Activated CD8-positive, alpha-beta memory T cell treated with anti-CD3 and anti-CD28 coated beads for 36 hours (primary cell): ENCODE results near the gene DOK6. TPM values are rescaled to one million over a fixed set of nuclear protein-coding genes. Genes with fewer than 3 reads are reported as not detected.
"Not testable (repeated sequence)": the region's sequence is repeated elsewhere in the genome, so short reads cannot be mapped to it uniquely, and the experiment has no call there.

Experiments used
- CTCF ChIA-PET: fragments of 350-600 bp; sonication (Branson Sonifier 250); formaldehyde crosslinking; loops from one replicate; lab custom pipeline; 2021; ENCODE audit warnings: antibody characterized with exemption; lab: Charles Lee
- POLR2A ChIA-PET: fragments of 350-600 bp; sonication (Branson Sonifier 250); formaldehyde crosslinking; loops from one replicate; lab custom pipeline; 2021; ENCODE audit warnings: antibody characterized with exemption; lab: Charles Lee
- total RNA-seq, 2 experiments: library from RNA; stranded (reverse); gene quantifications; one replicate each; pipeline ENCODE4 v1.2.3, GENCODE V29; 2021

Gene DOK6
- total RNA-seq, 2 experiments from 2014 or later = not detected

DNA sequence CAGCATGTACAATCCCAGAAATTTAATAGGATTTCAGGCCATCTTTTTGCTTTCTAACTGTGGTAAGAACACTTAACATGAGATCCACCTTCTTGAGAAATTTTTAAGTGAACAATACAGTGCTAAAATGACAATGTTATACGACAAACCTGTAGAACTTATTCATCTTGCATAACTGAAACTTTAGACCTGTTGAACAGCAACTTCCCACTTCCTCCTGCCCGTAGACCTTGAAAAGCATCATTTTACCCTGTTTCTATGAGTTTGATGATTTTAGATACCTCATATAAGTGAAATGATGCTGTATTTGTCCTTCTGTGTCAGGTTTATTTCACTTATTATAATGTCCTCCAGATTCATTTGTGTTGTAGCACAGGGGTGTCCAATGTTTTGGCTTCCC, 418.8 kb downstream of the DOK6 start:
- POLR2A ChIA-PET = no interaction called here
- CTCF ChIA-PET = no interaction called here

DNA sequence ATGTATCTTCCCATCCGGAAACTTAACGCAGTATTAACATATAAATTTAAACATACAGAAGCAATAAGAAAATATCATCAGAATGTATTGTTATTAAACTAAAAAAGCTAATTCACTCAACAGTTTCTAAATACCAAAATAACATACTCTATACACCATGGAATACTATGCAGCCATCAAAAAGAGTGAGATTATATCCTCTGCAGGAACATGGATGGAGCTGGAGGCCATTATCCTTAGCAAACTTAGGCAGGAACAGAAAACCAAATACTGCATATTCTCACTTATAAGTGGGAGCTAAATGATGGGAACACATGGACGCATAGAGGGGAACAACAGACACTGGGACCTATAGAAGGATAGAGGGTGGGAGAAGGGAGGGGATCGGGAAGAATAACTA, 419.9 kb downstream of the DOK6 start:
- POLR2A ChIA-PET = no interaction called here
- CTCF ChIA-PET = no interaction called here

DNA sequence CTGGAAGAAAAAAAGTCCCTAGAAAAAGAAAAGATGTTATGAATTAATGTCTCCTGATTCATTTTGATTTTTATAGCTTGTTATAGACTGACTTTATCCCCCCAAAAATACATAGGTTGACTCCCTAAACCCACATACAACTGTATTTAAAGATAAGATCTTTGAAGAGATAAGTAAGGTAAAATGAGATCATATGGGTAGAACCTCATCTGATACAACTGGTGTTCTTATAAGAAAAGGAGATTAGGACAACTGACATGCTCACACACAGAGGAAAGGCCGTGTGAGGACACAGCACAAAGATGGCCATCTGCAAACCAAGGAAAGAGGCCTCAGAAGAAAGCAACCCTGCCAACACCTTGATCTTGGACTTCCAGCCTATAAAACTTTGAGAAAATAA, 429.5 kb downstream of the DOK6 start:
- ChIA-PET POLR2A (no interaction called here), CTCF (no interaction called here)

DNA sequence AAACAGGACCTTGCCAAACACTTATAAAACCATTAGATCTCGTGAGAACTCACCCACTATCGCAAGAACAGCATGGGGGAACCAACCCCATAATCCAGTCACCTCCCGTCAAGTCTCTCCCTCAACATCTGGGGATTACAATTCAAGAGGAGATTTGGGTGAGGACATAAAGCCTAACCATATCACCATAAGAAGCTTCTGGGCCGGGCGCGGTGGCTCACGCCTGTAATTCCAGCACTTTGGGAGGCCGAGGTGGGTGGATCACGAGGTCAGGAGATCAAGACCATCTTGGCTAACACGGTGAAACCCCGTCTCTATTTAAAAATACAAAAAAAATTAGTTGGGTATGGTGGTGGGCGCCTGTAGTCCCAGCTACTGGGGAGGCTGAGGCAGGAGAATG, 434.3 kb downstream of the DOK6 start:
- POLR2A ChIA-PET, CTCF ChIA-PET: not testable (repeated sequence)

DNA sequence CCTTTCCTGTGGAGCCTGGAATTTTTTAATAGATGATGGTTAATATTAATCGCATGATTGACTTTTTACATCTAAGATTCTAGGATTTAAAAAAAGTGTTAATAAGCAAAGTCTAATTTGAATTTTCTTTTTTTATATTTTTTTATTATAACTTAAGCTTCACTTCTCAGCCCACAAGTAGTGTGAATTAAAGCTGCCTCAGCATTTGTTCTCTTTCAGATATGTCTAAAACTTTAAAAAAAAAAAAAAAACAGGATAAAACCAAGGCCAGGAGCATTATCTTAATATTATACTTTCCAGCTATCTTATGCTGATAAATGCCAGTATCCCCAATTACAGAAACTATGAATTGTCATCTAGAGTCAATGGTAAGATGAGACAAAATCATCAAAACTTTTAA, 437.3 kb downstream of the DOK6 start:
- ChIA-PET CTCF (interaction anchor here (1.0 kb wide), 1 partner anchor 11 kb away, joined by 3 read pairs; no protein-coding TSS in a partner anchor), POLR2A (no interaction called here)

DNA sequence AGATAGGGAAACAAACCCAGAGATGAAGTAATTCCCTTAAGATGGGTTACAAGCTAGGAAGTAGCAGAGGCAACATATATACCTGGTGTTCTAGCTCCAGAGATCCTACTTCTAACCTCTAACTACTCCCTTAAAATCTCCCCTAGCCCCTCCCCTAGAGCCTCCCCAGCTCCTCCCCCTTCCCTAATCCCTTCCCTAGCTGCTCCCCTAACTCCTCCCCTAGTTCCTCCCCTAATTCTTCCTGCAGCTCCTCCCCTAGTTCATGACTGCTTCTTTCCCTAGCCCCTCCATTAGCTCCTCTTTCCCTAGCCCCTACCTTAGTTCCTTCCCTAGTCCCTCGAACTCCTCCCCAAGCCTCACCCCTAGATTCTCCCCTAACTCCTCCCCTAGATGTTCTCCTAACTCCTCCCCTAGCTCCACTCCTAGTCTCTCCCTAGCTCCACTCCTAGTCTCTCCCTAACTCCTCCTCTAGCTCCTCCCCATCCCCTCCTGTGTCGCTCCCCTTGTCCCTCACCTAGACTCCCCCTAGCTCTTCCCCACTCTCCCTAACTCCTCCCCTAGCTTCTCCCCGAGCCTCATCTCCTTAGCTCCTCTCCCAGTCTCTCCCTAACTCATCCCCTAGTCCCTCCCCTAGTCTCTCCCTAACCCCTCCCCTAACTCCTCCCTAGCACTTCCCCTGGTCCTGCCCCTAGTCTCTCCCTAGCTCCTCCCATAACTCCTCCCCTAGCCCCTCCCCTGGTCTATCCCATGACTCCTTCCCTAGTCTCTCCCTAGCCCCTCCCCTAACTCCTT, 438.1 kb downstream of the DOK6 start:
- ChIA-PET POLR2A (no interaction called here), CTCF (interaction anchor here (0.6 to 1.0 kb wide), 2 partner anchors 11 to 34 kb away, joined by 3 read pairs; no protein-coding TSS in a partner anchor)

DNA sequence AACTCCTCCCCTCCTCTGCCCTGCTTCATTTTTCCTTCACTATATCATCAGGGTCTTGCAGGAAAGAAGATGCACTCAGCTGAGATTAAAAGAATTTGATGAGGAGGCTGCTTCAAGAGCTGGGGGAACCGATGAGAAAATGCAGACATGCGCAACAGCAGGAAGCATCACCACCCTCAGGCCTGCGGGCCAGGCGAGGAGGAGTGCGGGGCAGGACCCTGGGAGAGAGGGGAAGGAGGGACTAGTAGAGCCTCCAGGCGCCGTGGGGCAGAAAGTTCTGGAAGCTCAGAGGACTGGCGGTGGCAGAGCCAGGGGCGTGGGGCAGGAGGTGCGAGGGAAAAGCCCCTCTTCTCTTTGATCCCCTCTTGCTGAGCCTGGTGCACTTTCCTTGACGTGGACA, 438.8 kb downstream of the DOK6 start:
- ChIA-PET POLR2A (no interaction called here), CTCF (interaction anchor here (0.6 kb wide), 1 partner anchor 34 kb away, joined by 3 read pairs; no protein-coding TSS in a partner anchor)

DNA sequence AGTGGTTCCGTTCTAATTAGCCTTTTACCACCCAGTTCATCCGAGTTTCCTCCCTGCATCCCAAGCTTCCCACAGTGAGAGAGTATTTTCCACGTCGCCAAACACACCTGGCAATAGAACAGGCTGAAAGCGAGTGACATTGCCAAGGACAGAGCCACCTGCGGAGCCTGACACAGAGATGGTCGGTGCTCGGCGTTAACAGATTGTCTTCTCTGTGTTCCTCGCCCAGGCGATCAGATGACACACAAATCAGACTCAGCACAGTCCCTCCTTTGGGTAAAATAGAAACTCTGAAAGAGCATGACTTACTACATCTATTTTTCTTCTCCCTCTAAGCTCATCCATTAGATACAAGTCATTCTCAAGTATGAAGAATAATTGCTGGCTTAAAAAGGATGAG, 439.3 kb downstream of the DOK6 start:
- POLR2A ChIA-PET = no interaction called here
- CTCF ChIA-PET = no interaction called here

DNA sequence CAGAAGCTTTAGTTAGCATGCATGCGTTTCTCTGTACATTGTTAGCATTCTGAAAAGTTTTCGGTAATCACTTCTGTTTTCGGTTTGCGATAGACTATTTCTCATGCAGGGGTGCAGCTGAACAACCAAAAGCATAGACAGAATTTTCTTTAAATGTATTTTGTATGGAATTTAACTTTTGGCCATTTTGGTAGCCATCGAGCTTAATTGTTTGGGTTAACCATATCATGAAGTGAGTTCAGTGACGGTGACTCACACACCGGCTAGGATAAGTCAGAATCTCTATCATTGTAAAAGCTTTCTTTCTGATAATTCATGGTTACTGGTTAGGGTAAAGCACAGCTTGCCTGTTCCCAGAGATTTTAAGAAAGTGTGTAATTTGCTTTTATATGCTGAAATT, 439.8 kb downstream of the DOK6 start:
- POLR2A ChIA-PET = no interaction called here

DNA sequence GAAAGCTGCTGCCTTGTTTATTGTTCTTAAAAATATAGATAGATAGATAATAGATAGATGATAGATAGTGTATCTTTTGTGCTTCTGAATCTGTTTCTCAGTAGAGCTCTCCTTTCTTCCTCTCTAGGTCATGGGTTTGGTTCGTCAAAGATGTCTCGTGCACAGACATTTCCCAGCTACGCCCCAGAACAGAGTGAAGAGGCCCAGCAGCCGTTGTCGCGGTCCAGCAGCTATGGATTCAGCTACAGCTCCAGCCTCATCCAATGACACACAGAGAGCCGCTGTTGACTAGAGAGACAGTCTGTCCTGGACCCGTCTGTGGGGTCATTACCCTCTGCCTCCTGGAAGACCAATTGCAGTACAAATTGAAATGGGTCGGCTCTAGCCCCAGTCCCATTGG, 440.4 kb downstream of the DOK6 start:
- CTCF ChIA-PET = interaction anchor here (0.7 kb wide), 1 partner anchor 679 kb away, joined by 3 read pairs; no protein-coding TSS in a partner anchor
- POLR2A ChIA-PET = no interaction called here

More for the DNA sequence above, 439.8 kb downstream of the DOK6 start:
- CTCF ChIA-PET = no interaction called here

DNA sequence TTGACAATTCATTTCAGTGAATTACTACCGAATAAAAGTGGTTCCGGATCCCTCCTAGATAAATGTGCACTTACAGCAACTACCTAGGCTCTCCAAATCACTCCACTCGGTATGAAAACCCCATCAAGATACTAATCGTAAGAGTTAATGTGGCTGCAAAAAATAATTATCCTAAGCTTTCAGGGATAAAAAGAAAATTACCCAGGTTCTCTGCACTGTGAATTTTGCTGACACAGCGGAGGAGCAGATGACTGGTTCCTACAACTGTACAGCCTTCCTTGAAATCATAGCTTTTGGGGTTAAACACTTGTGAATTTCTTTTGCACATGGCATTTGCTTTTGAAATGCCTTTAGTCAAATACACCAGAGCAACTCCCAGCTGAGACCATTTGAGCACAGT, 442.3 kb downstream of the DOK6 start:
- ChIA-PET POLR2A (no interaction called here), CTCF (no interaction called here)

DNA sequence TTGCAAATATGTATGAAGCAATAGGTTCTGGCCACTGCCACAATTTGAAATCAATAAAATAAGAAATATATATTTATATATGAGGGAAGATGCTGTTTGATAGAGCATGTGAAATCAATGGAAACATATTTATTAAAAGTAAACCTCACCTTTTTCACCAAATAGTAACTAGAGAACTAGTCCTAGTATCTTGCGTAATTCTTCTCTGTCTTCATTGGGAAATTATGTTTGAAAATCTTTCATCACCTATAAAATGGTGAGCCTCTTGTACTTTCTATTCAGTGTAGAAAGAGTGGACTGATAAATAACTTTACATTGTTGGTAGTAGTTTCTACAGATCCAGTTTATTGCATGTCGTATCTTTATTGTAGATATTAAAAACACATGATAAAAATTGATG, 444.0 kb downstream of the DOK6 start:
- ChIA-PET POLR2A (no interaction called here), CTCF (no interaction called here)

DNA sequence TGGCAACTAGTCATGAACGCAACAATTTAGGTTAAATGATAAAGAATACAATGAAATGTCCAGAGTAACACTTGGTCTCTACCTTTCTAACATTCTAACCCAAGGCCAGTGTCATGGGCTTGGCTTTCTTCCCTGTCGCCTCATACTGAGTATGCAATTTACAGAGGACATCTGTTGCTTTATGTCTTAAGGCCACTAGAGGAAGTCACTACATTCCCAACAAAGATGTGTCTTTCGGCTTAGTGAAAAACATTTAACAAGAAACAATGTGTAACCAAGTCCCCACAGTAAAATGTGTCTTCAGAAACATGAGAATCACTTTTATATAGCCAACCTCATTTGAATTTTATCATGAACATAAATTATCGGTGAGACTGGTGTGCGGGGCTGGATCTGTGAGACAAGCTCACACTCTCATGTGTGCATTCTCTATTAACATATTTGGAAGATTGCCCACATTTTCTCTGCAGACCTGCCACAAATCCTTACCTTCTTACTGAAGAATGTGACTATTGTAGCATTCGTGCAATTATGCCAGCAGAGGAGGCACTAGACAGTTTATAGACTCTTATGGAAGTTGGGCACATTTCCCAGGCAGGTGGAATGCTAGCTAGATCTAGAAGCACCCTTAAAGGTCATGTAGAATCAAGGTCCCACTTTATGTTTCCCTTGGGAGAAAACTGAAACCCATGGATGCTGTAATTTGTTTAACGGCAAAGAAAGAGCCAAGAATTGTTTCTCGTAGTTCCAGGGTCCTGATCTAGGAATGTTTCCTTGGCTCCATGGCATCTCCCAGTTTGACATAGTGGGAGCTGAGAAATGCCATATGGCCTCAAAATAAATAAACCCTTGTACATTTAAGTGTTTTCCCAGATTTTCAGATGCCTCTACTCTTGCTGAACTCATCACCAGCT, 445.2 kb downstream of the DOK6 start:
- CTCF ChIA-PET = no interaction called here
- POLR2A ChIA-PET = no interaction called here

DNA sequence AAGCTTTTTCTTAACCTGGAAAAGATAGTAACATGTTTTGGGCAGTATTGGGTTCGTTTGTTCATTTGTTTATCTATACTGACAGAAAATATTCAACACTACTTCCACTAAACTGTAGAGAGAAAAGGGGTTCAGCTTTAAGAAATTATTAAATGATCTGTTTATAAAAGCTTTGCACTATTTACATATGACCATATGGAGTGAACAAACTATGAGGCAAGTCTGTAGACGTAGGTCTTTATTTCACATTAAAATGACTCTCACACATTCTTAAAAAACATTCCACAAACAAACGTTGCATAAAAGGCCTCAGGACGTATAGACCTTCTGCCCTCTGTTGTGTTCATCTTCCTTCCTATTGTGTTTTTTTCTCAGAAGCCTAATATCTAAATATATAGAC, 452.4 kb downstream of the DOK6 start:
- ChIA-PET CTCF (no interaction called here), POLR2A (no interaction called here)

DNA sequence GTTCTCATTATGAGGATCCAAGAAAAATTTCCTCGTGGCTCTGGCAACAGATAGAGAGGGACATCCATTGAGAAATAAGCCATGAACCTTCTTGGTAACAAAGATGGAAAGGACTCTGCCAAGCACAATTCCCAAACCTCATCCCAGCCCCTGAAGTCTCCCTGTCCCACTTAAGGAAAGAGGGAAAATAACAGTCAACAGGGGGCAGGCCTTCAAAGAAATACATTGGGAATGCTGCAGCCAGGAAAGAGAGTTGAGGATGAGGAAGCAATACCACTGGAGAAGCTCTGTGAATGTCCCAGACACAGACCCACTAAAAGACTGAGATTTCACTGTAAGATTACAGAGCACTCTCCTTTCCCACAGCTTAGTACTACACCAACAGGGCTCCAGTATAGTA, 453.8 kb downstream of the DOK6 start:
- POLR2A ChIA-PET = no interaction called here
- CTCF ChIA-PET = no interaction called here

DNA sequence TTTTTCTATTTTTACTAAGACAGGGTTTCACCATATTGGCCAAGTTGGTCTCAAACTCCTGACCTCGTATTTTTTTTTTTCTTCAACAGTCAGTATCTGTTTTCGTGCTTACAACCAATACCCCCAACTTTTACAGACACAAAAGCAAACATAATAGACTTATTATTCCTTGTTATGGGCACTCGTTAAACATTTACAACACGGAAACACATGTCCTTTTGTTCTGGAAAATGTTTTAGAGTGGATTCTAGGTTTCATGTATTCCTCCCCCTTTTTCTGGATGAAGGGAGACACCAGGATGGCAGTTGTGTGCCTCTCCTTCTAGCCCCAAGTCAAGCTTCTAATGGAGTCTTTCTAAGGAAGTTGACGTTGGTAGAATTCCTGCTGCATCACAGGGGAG, 458.2 kb downstream of the DOK6 start:
- ChIA-PET CTCF (no interaction called here), POLR2A (no interaction called here)

DNA sequence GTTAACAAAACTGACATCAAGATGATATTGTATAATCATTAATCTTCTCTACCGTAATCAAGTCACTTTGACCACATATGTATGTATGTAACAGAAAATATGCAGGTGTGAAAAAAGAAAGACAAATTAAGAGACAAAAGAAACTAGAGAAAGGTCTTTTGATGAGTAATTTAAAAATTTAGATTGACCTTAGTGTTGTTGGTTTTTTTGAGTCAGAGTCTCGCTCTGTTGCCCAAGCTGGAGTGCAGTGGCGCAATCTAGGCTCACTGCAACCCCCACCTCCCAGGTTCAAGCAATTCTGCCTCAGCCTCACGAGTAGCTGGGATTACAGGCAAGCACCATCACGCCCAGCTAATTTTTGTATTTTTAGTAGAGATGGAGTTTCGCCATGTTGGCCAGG, 464.1 kb downstream of the DOK6 start:
- POLR2A ChIA-PET = not testable (repeated sequence)
- CTCF ChIA-PET = interaction anchor here (1.3 kb wide), 1 partner anchor 20 kb away, joined by 4 read pairs; no protein-coding TSS in a partner anchor

DNA sequence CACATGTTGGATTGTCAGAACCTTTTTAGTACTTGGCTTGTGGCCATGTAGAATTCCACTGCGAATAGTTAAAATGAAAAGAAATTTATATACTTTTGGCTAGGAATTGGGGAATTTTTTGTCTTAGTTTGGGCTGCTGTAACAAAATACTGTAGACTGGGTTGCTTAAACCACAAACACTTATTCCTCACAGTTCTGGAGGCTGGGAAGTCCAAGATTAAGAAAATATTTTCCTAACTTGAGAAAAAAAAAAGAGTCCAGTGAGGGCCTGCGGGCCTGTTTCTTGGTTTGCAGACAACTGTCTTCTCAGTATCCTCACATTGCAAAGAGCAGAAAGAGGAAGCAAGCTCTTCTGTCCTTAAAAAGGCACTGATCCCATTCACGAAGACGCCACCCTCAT, 465.1 kb downstream of the DOK6 start:
- POLR2A ChIA-PET = no interaction called here
- CTCF ChIA-PET = no interaction called here

DNA sequence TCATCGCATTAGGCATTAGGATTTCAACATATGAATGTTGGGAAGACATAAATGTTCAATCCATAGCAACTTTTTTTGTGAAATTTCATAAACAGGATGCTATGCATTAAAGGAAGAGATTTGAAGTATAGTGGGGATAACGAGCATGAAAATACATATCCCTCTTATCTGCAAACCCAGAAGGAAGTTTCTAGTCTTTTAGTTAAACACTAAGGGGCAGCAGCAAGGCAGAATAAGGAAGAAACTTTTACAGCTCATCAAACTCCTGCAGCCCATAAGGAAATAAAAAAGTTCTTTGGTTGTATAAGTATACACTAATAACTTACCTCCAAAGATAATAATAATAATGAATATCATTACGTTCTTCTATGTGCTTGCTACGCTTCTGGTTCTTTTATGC, 465.5 kb downstream of the DOK6 start:
- ChIA-PET POLR2A (no interaction called here), CTCF (no interaction called here)

DNA sequence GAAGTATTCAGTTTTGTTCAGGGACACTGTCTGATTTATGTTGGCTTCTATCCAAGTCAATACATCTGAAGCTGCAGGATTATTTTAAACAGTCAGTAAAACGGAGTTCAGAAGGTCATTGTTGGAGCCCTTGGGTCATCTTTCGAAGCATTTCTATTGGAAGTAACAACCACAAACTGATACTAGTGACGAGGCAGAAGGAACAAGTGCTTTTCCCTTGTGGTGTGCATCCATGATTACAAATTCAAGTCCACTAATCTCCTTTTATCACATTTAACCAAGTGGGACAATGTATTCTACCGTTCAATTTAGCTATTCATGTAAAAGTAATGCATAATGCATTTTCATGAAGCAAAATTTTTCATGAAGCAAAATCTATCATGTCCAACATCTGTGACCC, 470.0 kb downstream of the DOK6 start:
- CTCF ChIA-PET = interaction anchor here (0.6 to 1.2 kb wide), 2 partner anchors 65 to 401 kb away, joined by 3 read pairs; no protein-coding TSS in a partner anchor
- POLR2A ChIA-PET = no interaction called here
